GM18907 (cell line): ENCODE data around the gene TUBG1.
"Not testable (repeated sequence)": the region's sequence is repeated elsewhere in the genome, so short reads cannot be mapped to it uniquely, and the experiment has no call there.

Source experiments
- ATAC-seq: cut with Tn5 transposase; IDR thresholded peaks from one replicate; pipeline ENCODE4 v1.9.1; 2021; ENCODE audit warnings: mild to moderate bottlenecking, moderate library complexity; ENCODE audit not compliant: unreplicated experiment

The TUBG1 gene

GRCh38 chr17:42623271-42623670 is 13.8 kb downstream of the TUBG1 start:
- no peak for ATAC-seq

GRCh38 chr17:42623732-42624596 is 14.5 kb downstream of the TUBG1 start:
- ATAC-seq: no peak

DNA sequence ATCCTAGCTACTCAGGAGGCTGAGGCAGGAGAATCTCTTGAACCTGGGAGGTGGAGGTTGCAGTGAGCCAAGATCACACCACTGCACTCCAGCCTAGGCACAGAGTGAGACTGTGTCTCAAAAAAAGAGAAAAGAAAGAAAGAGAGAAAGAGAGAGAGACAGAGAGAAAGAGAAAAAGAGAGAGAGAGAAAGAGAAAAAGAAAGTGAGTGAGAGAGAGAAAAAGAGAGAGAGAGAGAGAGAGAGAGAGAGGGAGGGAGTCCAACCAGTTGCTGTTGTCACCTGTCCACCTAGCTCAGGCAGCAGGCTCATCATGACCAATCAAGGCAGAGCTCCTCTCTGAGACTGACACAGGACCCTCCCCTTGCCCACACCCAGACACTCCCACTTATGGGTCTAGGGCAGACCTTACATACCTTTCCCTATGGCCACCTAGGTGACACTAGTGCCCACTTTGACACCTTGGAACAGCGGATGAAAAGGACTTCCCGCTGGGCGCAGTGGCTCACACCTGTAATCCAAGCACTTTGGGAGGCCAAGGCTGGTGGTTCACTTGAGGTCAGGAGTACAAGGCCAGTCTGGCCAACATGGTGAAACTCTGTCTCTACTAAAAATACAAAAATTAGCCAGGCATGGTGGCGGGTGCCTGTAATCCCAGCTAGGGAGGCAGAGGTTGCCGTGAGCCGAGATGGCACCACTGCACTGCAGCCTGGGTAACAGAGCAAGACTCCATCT is 17.7 kb downstream of the TUBG1 start:
- ATAC-seq: not testable (repeated sequence)

- ATAC-seq: no peak
Observed at GRCh38 chr17:42629411-42630009, 20.0 kb downstream of the TUBG1 start.

GRCh38 chr17:42632949-42633444 is 23.5 kb downstream of the TUBG1 start:
- no peak for ATAC-seq

DNA sequence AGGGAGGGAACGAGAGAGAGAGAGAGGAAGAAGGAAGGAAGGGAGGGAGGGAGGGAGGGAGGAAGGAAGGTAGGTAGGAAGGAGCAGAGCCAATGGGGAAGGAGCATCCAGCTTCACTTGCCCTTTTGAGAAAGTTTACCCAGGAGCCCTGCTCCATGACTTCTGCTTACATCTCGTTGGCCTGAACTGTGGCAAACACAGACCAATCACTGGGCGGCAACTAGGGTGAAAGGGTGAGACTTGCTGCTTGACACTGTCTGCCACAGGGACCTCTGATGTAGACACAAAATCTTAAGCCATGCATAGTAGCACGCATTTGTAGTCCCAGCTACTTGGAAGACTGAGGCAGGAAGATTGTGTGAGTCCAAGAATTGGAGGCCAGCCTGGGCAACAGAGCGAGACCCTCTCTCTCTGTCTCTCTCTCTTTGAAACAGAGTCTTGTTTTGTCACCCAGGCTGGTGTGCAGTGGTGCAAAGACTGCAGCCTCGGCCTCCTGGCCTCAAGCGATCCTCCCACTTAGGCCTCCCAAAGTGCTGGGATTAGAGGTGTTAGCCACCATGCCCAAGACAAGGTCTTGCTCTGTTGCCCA is 30.1 kb downstream of the TUBG1 start:
- no peak for ATAC-seq

- ATAC-seq: no peak
Observed at GRCh38 chr17:42640121-42640520, 30.6 kb downstream of the TUBG1 start.

DNA sequence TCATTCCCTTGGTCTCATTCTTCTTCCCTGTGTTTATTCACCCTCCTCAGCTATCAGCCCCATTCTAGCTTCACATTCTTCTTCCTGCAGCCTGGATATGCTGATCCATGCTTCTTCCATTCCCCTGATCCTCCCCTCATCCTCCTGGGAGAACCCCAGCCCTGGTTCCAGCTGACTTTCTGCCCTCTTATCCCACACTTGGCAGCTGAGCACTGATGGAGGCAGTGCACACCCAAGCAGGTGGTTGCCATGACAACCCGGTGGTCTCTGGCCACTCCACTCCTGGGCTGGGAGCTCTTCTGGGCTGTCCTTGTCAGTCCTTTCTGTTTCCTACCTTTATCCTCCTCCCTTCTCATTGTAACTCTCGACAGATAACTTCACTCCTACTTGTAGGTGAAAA is 32.9 kb downstream of the TUBG1 start:
- no peak for ATAC-seq

GRCh38 chr17:42647778-42648177 is 38.3 kb downstream of the TUBG1 start:
- no peak for ATAC-seq

DNA sequence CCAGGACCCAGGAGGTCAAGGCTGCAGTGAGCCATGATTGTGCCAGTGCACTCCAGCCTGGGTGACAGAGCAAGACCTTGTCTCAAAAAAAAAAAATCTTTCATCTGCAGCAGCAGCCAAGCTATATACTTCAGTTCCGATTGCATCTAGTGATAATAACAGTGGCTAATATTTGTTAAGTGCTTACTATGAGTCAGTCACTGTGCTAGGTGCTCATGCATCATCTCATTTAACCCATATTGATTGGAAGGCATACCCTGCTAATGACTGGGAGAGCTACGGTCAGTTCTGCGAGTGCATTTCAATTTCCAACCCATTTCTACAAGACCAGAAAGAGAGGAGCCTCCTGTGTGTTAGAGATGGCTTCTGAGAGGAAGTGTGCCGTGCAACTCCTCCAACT is 41.9 kb downstream of the TUBG1 start:
- ATAC-seq: no peak

DNA sequence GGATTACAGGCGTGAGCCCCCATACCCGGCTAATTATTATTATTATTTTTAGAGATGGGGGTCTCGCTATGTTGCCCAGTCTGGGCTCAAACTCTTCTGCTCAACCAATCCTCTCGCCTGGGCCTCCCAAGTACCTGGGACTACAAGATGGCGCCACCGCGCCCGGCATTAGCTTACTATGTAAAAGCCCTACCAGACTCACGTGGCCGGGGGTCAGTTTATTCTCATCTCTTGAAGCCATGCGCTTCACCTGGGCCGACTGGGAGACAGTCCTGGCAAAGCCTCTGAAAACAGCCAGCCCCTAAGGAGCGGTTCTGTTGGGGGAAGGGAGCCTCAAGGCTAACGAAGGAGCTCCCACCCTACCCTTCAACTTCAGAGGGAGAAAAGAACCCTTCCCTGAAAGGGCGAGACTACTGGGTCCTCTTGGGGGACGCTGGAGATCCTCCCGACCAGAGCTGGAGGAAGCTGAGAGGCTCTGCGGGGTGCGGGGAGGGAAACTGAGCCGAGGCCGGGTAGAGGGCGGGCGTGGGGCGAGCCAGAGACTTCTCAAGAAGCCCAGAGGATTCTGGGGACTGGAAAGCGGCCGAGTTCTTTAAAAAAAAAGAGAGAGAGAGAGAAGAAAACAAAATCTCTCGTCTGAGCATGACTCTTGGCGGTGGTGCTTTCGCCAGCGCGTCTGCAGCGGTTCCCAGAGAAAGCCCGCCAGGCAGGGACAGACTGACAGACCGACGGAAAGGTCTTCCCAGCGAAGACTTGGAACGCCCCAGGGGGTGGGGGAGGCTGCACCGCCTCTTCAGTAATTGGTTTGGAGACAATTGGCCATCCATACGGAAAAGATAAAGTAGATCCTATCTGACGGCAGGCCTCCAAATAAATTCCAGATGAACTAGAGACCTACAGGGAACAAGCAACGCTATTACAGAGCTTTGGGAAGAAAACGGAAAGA is 44.0 kb downstream of the TUBG1 start:
- ATAC-seq: no peak

- no peak for ATAC-seq
Observed at GRCh38 chr17:42655528-42655927, 46.0 kb downstream of the TUBG1 start.

- ATAC-seq: no peak
Observed at GRCh38 chr17:42657824-42658588, 48.5 kb downstream of the TUBG1 start.

- no peak for ATAC-seq
Observed at GRCh38 chr17:42659079-42659931, 49.8 kb downstream of the TUBG1 start, which contains the start of gene TUBG2. Gene TUBG2, plus strand, starts transcription at chr17:42659284. Its CDS starts 220 bp downstream, at chr17:42659504.

- ATAC-seq: not testable (repeated sequence)
Observed at GRCh38 chr17:42659932-42660274, 50.4 kb downstream of the TUBG1 start.

DNA sequence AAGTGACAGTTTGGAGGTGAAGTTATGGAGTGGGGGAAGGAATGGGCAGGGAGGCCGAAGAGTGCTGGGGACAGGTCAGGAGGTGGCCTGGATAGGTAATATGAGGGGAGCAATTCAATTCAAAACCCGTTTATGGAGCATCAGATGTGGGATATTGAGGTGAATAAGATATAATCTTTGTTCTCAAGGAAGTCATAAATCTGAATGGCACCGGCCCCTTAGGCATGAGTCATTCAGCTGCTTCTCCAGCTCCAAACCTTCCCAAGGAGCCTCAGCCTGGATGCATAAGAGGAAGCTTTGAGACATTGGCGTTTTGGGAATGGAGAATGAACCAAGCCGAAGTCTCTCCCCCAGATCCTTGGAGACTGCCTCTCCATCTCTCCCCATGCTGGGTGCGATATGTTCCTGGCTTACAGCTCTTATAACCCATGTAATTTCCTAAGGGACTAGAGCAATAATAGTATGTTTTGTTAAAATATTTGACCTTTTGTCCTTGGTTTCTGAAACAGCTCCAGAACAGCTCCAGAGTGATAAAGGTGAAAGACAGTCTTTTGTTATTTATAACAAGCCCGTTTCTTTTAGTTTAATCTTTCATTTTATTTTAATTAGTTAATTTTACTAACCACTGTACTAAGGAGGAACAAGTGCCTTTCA is 51.3 kb downstream of the TUBG1 start:
- no peak for ATAC-seq
